Measurements from ENCODE around the gene LPIN1.

The LPIN1 gene

GRCh38 chr2:11876889-11877288 lies 130.5 kb downstream of the LPIN1 start:
- TF ChIP-seq FOXP2 (optimal IDR thresholded peaks at IDR 0.05; ENCODE audit: borderline replicate concordance, extremely low read depth, extremely low read length, insufficient read depth), result no peak
- no peak for TF ChIP-seq TAF1 (IDR thresholded peaks at IDR 0.05; ENCODE audit: borderline replicate concordance, insufficient read depth, low read length)
- TF ChIP-seq REST (IDR thresholded peaks at IDR 0.05; ENCODE audit: insufficient read depth in 1 of 2, low read depth in 2 of 2, low read length in 2 of 2), result no peak
- no peak for TF ChIP-seq POLR2AphosphoS5 (IDR thresholded peaks at IDR 0.05; ENCODE audit: low read depth, low read length)
- TF ChIP-seq SIN3A (IDR thresholded peaks at IDR 0.05; ENCODE audit: borderline replicate concordance, insufficient read depth, low read length), result no peak
